K562 (cell line): ENCODE results near the gene RAPGEF5. TPM values are rescaled to one million over a fixed set of nuclear protein-coding genes. Genes with fewer than 3 reads are reported as not detected.

Experiments used
- DACH1 ChIP-seq: fragments of 450-650 bp; IDR thresholded peaks from 2 replicates; pipeline ENCODE4 v1.6.1; 2018; ENCODE audit not compliant: partially characterized antibody
- DIDO1 ChIP-seq: fragments of 450-650 bp; IDR thresholded peaks from 2 replicates; pipeline ENCODE4 v1.6.1; 2016; ENCODE audit warnings: low read depth, missing biosample characterization, missing genetic modification characterization
- ESRRB ChIP-seq: fragments of 250-450 bp; sonication (Bioruptor Pico); IDR thresholded peaks from 2 replicates; pipeline ENCODE4 v1.5.0; 2020; ENCODE audit warnings: mild to moderate bottlenecking, moderate library complexity, borderline replicate concordance
- FOS ChIP-seq: IDR thresholded peaks from 3 replicates; pipeline ENCODE4 v1.6.1; 2011; ENCODE audit not compliant: insufficient read length; ENCODE audit errors: extremely low read depth
- GTF2A2 ChIP-seq: IDR thresholded peaks from 2 replicates; pipeline ENCODE4 v1.6.1; 2016; ENCODE audit warnings: mild to moderate bottlenecking, missing genetic modification characterization, missing compliant biosample characterization
- HEY1 ChIP-seq: fragments of 250-450 bp; sonication (Bioruptor Pico); IDR thresholded peaks from 2 replicates; pipeline ENCODE4 v1.5.0; 2020; ENCODE audit warnings: mild to moderate bottlenecking, moderate library complexity, borderline replicate concordance
- KAT8 ChIP-seq: fragments of 450-650 bp; IDR thresholded peaks from 2 replicates; pipeline ENCODE4 v1.6.1; 2016; ENCODE audit warnings: low read depth, mild to moderate bottlenecking
- NFE2L1 ChIP-seq: fragments of 450-650 bp; IDR thresholded peaks from 2 replicates; pipeline ENCODE4 v1.6.1; 2016; ENCODE audit warnings: missing genetic modification characterization, low read depth, mild to moderate bottlenecking, missing compliant biosample characterization, moderate library complexity, borderline replicate concordance
- NFXL1 ChIP-seq: fragments of 450-650 bp; formaldehyde crosslinking; IDR thresholded peaks from 2 replicates; pipeline ENCODE4 v1.4.0; 2021; ENCODE audit warnings: mild to moderate bottlenecking
- PCBP2 ChIP-seq: fragments of 200-400 bp; formaldehyde crosslinking; IDR thresholded peaks from 2 replicates; pipeline ENCODE4 v1.6.1; 2018; ENCODE audit warnings: low read length, low read depth, mild to moderate bottlenecking, moderate library complexity; ENCODE audit not compliant: poor library complexity, severe bottlenecking
- RBM22 ChIP-seq: fragments of 200-400 bp; formaldehyde crosslinking; IDR thresholded peaks from 2 replicates; pipeline ENCODE4 v1.6.1; 2018; ENCODE audit warnings: low read length, low read depth; ENCODE audit not compliant: poor library complexity, severe bottlenecking
- SMARCA4 ChIP-seq: fragments of 450-650 bp; IDR thresholded peaks from 2 replicates; pipeline ENCODE4 v1.6.1; 2016
- STAT5B ChIP-seq: fragments of 250-450 bp; sonication (Bioruptor Pico); IDR thresholded peaks from 2 replicates; pipeline ENCODE4 v1.8.0; 2021; ENCODE audit warnings: mild to moderate bottlenecking, inconsistent platforms
- TBP ChIP-seq: optimal IDR thresholded peaks from 2 replicates; pipeline ENCODE3; 2011; ENCODE audit warnings: low read depth, low read length, improper control_type of control experiment
- THRAP3 ChIP-seq: fragments of 450-650 bp; IDR thresholded peaks from 2 replicates; pipeline ENCODE4 v1.6.1; 2016; ENCODE audit warnings: mild to moderate bottlenecking, inconsistent platforms, borderline replicate concordance
- ZNF444 ChIP-seq: fragments of 250-450 bp; sonication (Bioruptor Pico); IDR thresholded peaks from 2 replicates; pipeline ENCODE4 v1.4.0; 2020; ENCODE audit warnings: mild to moderate bottlenecking, moderate library complexity
- ZNF764 ChIP-seq: fragments of 250-450 bp; sonication (Bioruptor Pico); IDR thresholded peaks from 2 replicates; pipeline ENCODE4 v1.4.0; 2020; ENCODE audit warnings: low read depth, mild to moderate bottlenecking, moderate library complexity
- ZNF77 ChIP-seq: fragments of 250-450 bp; sonication (Bioruptor Pico); IDR thresholded peaks from 2 replicates; pipeline ENCODE4 v1.5.0; 2020
- polyA plus RNA-seq, 8 experiments: library from polyadenylated mRNA; depleted of rRNA in 4 of 8; stranded (reverse) in 5 of 8; unstranded in 3 of 8; fragments of >200 nt; fragmentation: Nextera tagmentation in 2 of 8; fragmentation: Illumina TruSeq in 1 of 8; extraction: Ambion mirVana in 2 of 8; extraction: Trizol in 1 of 8; gene quantifications; 2 replicates each; pipeline versions ENCODE4 v1.2.1 to v1.2.3, GENCODE V29; 2011 to 2014; ENCODE audit warnings: inconsistent platforms in 1 of 8, missing spikeins in 1 of 8
- total RNA-seq, 7 experiments: library from RNA; depleted of rRNA in 6 of 7; stranded (reverse); fragments of >200 nt in 6 of 7; fragmentation: Illumina TruSeq in 2 of 7; extraction: Trizol in 2 of 7; gene quantifications; 2 replicates each; pipeline versions ENCODE4 v1.2.1 to v1.2.3, GENCODE V29; 2011 to 2021; ENCODE audit warnings: low replicate concordance in 1 of 7
- TF ChIP-seq, protein P1 (sequence below): sonication (generic); formaldehyde crosslinking; IDR thresholded peaks from 2 replicates; pipeline ENCODE4 v1.8.1; 2023; ENCODE audit warnings: mild to moderate bottlenecking, missing genetic modification reagents, moderate library complexity
- TF ChIP-seq, protein P2 (sequence below): fragments of 200-800 bp; sonication (Bioruptor generic); IDR thresholded peaks from 2 replicates; pipeline ENCODE4 v1.6.1; 2017; ENCODE audit warnings: missing genetic modification characterization, missing compliant biosample characterization
- TF ChIP-seq, protein P3 (sequence below), 3 experiments: fragments of 200-800 bp in 1 of 3; sonication (Bioruptor generic) in 1 of 3; sonication (generic) in 1 of 3; formaldehyde crosslinking in 1 of 3; IDR thresholded peaks; 2 replicates each; pipeline versions ENCODE4 v1.6.1 to v1.8.0; 2016 to 2022; ENCODE audit warnings: mild to moderate bottlenecking in 2 of 3, missing compliant biosample characterization in 2 of 3, missing genetic modification characterization in 2 of 3, missing genetic modification reagents in 1 of 3
- TF ChIP-seq, protein P4 (sequence below): sonication (generic); formaldehyde crosslinking; IDR thresholded peaks from 2 replicates; pipeline ENCODE4 v1.8.0; 2022; ENCODE audit warnings: missing genetic modification reagents, mild to moderate bottlenecking, moderate library complexity, borderline replicate concordance
- TF ChIP-seq, protein P5 (sequence below): fragments of 250-450 bp; sonication (Bioruptor Pico); IDR thresholded peaks from 2 replicates; pipeline ENCODE4 v1.8.0; 2022; ENCODE audit warnings: moderate library complexity, mild to moderate bottlenecking, inconsistent platforms

Gene RAPGEF5
- total and polyA plus RNA-seq, 9 of the 15 experiments (the other 6 are each of a cell fraction or from before 2014, with no cell fraction given): 0.39 to 2.0 (median 1.1) TPM

DNA sequence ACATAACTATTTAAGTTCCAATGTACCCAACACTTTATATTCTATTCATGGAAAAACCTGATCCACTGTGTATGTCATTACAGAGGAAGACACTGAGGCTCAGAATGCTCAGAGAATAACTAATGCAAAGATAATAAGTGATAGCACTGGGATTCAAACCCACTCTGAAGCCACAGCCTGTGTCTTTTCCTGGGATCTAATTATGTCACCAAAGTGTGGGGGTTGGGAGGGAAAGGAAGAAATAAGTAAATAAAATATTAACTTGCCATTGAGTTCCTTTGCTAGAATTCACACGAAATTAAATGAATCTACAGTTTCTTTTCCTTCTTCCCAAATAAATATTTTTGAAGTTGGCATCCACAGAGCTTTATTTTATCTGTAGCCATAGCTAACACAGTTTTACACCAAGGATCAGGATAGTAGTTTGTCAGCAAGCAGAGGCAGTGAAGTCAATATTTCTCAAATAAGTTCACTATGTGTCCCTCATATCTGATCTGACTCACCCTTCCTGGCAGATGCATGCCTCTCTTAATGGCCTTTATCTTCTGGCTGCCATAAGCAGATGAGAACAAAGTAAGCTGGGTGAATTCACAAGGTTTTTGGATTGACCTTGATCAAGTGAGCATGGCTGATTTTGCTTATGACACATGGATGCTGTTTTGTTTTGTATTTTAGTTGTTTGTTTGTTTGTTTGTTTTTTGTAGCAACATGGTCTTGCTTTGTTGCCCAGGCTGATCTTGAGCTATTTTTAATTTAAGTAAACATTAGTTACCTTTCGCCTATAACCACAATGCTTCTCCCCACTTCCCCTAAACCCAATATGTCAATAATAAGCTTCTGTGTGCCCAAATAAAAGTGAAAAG, 6.3 kb downstream of the RAPGEF5 start (continued):
- TF ChIP-seq FOS: peak; percentile 74
- no peak for TF ChIP-seq HEY1
- TF ChIP-seq DACH1: peak; percentile 73
- TF ChIP-seq GTF2A2: no peak
- TF ChIP-seq RBM22: no peak
- TF ChIP-seq, protein P1, sequence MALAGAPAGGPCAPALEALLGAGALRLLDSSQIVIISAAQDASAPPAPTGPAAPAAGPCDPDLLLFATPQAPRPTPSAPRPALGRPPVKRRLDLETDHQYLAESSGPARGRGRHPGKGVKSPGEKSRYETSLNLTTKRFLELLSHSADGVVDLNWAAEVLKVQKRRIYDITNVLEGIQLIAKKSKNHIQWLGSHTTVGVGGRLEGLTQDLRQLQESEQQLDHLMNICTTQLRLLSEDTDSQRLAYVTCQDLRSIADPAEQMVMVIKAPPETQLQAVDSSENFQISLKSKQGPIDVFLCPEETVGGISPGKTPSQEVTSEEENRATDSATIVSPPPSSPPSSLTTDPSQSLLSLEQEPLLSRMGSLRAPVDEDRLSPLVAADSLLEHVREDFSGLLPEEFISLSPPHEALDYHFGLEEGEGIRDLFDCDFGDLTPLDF: no peak
- no peak for TF ChIP-seq DIDO1
- TF ChIP-seq ZNF764 (CRISPR knock-in tag): no peak
- no peak for TF ChIP-seq ESRRB (CRISPR knock-in tag)
- TF ChIP-seq, protein P2, sequence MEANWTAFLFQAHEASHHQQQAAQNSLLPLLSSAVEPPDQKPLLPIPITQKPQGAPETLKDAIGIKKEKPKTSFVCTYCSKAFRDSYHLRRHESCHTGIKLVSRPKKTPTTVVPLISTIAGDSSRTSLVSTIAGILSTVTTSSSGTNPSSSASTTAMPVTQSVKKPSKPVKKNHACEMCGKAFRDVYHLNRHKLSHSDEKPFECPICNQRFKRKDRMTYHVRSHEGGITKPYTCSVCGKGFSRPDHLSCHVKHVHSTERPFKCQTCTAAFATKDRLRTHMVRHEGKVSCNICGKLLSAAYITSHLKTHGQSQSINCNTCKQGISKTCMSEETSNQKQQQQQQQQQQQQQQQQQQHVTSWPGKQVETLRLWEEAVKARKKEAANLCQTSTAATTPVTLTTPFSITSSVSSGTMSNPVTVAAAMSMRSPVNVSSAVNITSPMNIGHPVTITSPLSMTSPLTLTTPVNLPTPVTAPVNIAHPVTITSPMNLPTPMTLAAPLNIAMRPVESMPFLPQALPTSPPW (CRISPR knock-in tag): 0 out of 2 replicates have a peak, but pooled peaks have one; percentile 30
- no peak for TF ChIP-seq ZNF77 (CRISPR knock-in tag)
- TF ChIP-seq, protein P3, sequence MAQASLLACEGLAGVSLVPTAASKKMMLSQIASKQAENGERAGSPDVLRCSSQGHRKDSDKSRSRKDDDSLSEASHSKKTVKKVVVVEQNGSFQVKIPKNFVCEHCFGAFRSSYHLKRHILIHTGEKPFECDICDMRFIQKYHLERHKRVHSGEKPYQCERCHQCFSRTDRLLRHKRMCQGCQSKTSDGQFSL (CRISPR knock-in tag; IDR thresholded peaks at IDR 0.05): no peak
- TF ChIP-seq, protein P3 (tag; IDR thresholded peaks at IDR 0.05): no peak
- no peak for TF ChIP-seq NFE2L1 (tag)
- peak; percentile 64; the same call in 1 of the 2 replicates for TF ChIP-seq NFXL1
- TF ChIP-seq PCBP2: no peak
- TF ChIP-seq STAT5B (CRISPR knock-in tag): no peak
- TF ChIP-seq THRAP3: no peak
- TF ChIP-seq KAT8: no peak
- no peak for TF ChIP-seq TBP
- TF ChIP-seq ZNF444 (CRISPR knock-in tag): no peak
- TF ChIP-seq, protein P4, sequence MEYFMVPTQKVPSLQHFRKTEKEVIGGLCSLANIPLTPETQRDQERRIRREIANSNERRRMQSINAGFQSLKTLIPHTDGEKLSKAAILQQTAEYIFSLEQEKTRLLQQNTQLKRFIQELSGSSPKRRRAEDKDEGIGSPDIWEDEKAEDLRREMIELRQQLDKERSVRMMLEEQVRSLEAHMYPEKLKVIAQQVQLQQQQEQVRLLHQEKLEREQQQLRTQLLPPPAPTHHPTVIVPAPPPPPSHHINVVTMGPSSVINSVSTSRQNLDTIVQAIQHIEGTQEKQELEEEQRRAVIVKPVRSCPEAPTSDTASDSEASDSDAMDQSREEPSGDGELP (CRISPR knock-in tag): no peak
- TF ChIP-seq SMARCA4: peak; percentile 100
- TF ChIP-seq, protein P5, sequence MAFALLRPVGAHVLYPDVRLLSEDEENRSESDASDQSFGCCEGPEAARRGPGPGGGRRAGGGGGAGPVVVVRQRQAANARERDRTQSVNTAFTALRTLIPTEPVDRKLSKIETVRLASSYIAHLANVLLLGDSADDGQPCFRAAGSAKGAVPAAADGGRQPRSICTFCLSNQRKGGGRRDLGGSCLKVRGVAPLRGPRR (CRISPR knock-in tag): no peak
